WTC11 (cell line): ENCODE results near the gene DHRSX. TPM values are rescaled to one million over a fixed set of nuclear protein-coding genes. Genes with fewer than 3 reads are reported as not detected.

Experiments
- ATAC-seq: fragments of 200-7000 bp; cut with Tn5 transposase; 2 replicates; pipeline ENCODE4 v1.10.0; 2021; ENCODE audit warnings: mild to moderate bottlenecking, moderate library complexity
- CTCF ChIA-PET: fragments of 300-600 bp; sonication (Branson Sonifier 250); formaldehyde crosslinking; loops from one replicate; lab custom pipeline; 2021; ENCODE audit warnings: antibody characterized with exemption; lab: Charles Lee
- POLR2A ChIA-PET: fragments of 350-600 bp; sonication (Branson Sonifier 250); formaldehyde crosslinking; loops from one replicate; lab custom pipeline; 2021; ENCODE audit warnings: antibody characterized with exemption; lab: Charles Lee
- DNase-seq: peaks from one replicate; pipeline ENCODE4 v3.0.0; 2021; ENCODE audit warnings: low spot score
- H3K27ac Mint-ChIP-seq: 2 replicates; pipeline ENCODE4 v1.8.0; 2021; ENCODE audit warnings: mixed read lengths
- H3K27me3 Mint-ChIP-seq: 2 replicates; pipeline ENCODE4 v1.8.0; 2021; ENCODE audit warnings: low read depth, mild to moderate bottlenecking, moderate library complexity, mixed read lengths
- H3K36me3 Mint-ChIP-seq: 2 replicates; pipeline ENCODE4 v1.8.0; 2021; ENCODE audit warnings: mixed read lengths
- H3K4me1 Mint-ChIP-seq: 2 replicates; pipeline ENCODE4 v1.8.0; 2022; ENCODE audit warnings: mixed read lengths
- H3K4me3 Mint-ChIP-seq: 2 replicates; pipeline ENCODE4 v1.8.0; 2021; ENCODE audit warnings: mild to moderate bottlenecking, moderate library complexity, mixed read lengths
- H3K9me3 Mint-ChIP-seq: 2 replicates; pipeline ENCODE4 v1.8.0; 2021; ENCODE audit warnings: mixed read lengths
- ATF1 ChIP-seq: sonication (generic); formaldehyde crosslinking; IDR thresholded peaks from 2 replicates; pipeline ENCODE4 v1.8.1; 2023; ENCODE audit warnings: mild to moderate bottlenecking, moderate library complexity, missing genetic modification reagents
- CBFB ChIP-seq: sonication (generic); formaldehyde crosslinking; IDR thresholded peaks from 2 replicates; pipeline ENCODE4 v1.8.1; 2022; ENCODE audit warnings: mild to moderate bottlenecking, low read depth, missing genetic modification reagents
- CREM ChIP-seq: sonication (generic); formaldehyde crosslinking; IDR thresholded peaks from 2 replicates; pipeline ENCODE4 v1.8.1; 2022; ENCODE audit warnings: mild to moderate bottlenecking, missing genetic modification reagents, moderate library complexity
- ELF4 ChIP-seq: sonication (generic); formaldehyde crosslinking; IDR thresholded peaks from 2 replicates; pipeline ENCODE4 v1.8.1; 2022; ENCODE audit warnings: low read depth, mild to moderate bottlenecking, moderate library complexity, missing genetic modification reagents
- ERG ChIP-seq: fragments of 250-450 bp; sonication (Bioruptor Pico); IDR thresholded peaks from 2 replicates; pipeline ENCODE4 v1.8.0; 2021; ENCODE audit warnings: mild to moderate bottlenecking
- ESRRA ChIP-seq: sonication (generic); formaldehyde crosslinking; IDR thresholded peaks from 2 replicates; pipeline ENCODE4 v1.8.1; 2022; ENCODE audit warnings: mild to moderate bottlenecking, missing genetic modification reagents, borderline replicate concordance
- FOXP4 ChIP-seq: sonication (generic); formaldehyde crosslinking; IDR thresholded peaks from 2 replicates; pipeline ENCODE4 v1.8.0; 2022; ENCODE audit warnings: mild to moderate bottlenecking, missing genetic modification reagents
- GRHL2 ChIP-seq: fragments of 250-450 bp; sonication (Bioruptor Pico); IDR thresholded peaks from 2 replicates; pipeline ENCODE4 v1.8.0; 2022; ENCODE audit warnings: mild to moderate bottlenecking, moderate library complexity; ENCODE audit not compliant: insufficient replicate concordance, severe bottlenecking
- JUN ChIP-seq: sonication (generic); formaldehyde crosslinking; IDR thresholded peaks from 2 replicates; pipeline ENCODE4 v1.8.0; 2023; ENCODE audit warnings: mild to moderate bottlenecking, missing genetic modification reagents
- MYBL2 ChIP-seq: sonication (generic); formaldehyde crosslinking; IDR thresholded peaks from 2 replicates; pipeline ENCODE4 v1.8.1; 2023; ENCODE audit warnings: mild to moderate bottlenecking, moderate library complexity, missing genetic modification reagents
- PRDM15 ChIP-seq: sonication (generic); formaldehyde crosslinking; IDR thresholded peaks from 2 replicates; pipeline ENCODE4 v1.8.0; 2022; ENCODE audit warnings: missing genetic modification reagents
- RELA ChIP-seq: sonication (generic); formaldehyde crosslinking; IDR thresholded peaks from 2 replicates; pipeline ENCODE4 v1.8.1; 2022; ENCODE audit warnings: missing genetic modification reagents, mild to moderate bottlenecking, borderline replicate concordance
- RORB ChIP-seq: fragments of 250-450 bp; sonication (Bioruptor Pico); IDR thresholded peaks from 2 replicates; pipeline ENCODE4 v1.9.0; 2021; ENCODE audit warnings: mild to moderate bottlenecking
- SOX15 ChIP-seq: fragments of 250-450 bp; sonication (Bioruptor Pico); IDR thresholded peaks from 2 replicates; pipeline ENCODE4 v1.9.0; 2021; ENCODE audit warnings: mild to moderate bottlenecking
- STAT6 ChIP-seq: sonication (generic); formaldehyde crosslinking; conservative IDR thresholded peaks from 2 replicates; pipeline ENCODE4 v1.8.1; 2023; ENCODE audit warnings: mild to moderate bottlenecking, low read depth, missing genetic modification reagents, moderate library complexity
- TEAD1 ChIP-seq: sonication (generic); formaldehyde crosslinking; IDR thresholded peaks from 2 replicates; pipeline ENCODE4 v1.8.0; 2022; ENCODE audit warnings: mild to moderate bottlenecking, missing genetic modification reagents
- ZNF121 ChIP-seq: sonication (generic); formaldehyde crosslinking; IDR thresholded peaks from 2 replicates; pipeline ENCODE4 v1.8.0; 2023; ENCODE audit warnings: missing genetic modification reagents
- ZNF232 ChIP-seq: sonication (generic); formaldehyde crosslinking; IDR thresholded peaks from 2 replicates; pipeline ENCODE4 v1.8.0; 2022; ENCODE audit warnings: mild to moderate bottlenecking, missing genetic modification reagents
- ZNF423 ChIP-seq: fragments of 250-450 bp; sonication (Bioruptor Pico); IDR thresholded peaks from 2 replicates; pipeline ENCODE4 v2.1.2; 2022; ENCODE audit warnings: mild to moderate bottlenecking, moderate library complexity
- ZNF671 ChIP-seq: fragments of 250-450 bp; sonication (Bioruptor Pico); IDR thresholded peaks from 2 replicates; pipeline ENCODE4 v1.8.0; 2021; ENCODE audit warnings: mild to moderate bottlenecking
- total RNA-seq: library from RNA; stranded (reverse); gene quantifications from 3 replicates; pipeline ENCODE4 v1.2.3, GENCODE V29; 2021
- TF ChIP-seq, protein P1 (sequence below): sonication (generic); formaldehyde crosslinking; IDR thresholded peaks from 2 replicates; pipeline ENCODE4 v1.8.1; 2022; ENCODE audit warnings: mild to moderate bottlenecking, moderate library complexity, missing genetic modification reagents
- TF ChIP-seq, protein P2 (sequence below): fragments of 250-450 bp; sonication (Bioruptor Pico); IDR thresholded peaks from 2 replicates; pipeline ENCODE4 v1.9.0; 2021; ENCODE audit warnings: moderate library complexity, mild to moderate bottlenecking, inconsistent platforms, borderline replicate concordance

The DHRSX gene
- total RNA-seq, 1 experiment from 2014 or later: 28.2 TPM

GRCh38 chrX:2192584-2193272 lies 308.0 kb downstream of the DHRSX start (continued):
- TF ChIP-seq GRHL2 (CRISPR knock-in tag) (no peak), ATF1 (no peak), JUN (no peak), CBFB (CRISPR knock-in tag) (no peak), RELA (CRISPR knock-in tag) (no peak), ZNF423 (CRISPR knock-in tag) (no peak), MYBL2 (no peak), ZNF232 (CRISPR knock-in tag) (no peak), STAT6 (CRISPR knock-in tag) (no peak), FOXP4 (CRISPR knock-in tag) (no peak)

DNA sequence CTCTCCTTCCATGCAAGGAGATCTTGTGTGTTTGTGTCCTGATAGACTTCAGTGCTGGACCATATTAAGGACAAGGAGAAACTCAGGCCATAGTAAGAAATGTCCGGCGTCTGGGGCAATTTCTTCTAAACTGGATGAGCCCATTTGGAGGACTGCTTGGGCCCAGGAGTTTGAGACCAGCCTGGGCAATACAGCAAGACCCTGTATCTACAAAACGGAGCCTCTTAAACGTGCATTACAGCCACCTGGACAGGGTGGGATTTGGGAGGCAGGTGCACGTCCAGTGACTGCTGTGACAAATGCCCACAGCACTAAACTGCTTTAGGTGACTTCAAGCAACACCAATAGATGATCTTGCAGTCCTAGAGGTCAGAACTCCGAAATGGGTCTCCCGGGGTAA lies 311.9 kb downstream of the DHRSX start:
- TF ChIP-seq ZNF121 (CRISPR knock-in tag) (peak; percentile 94), ELF4 (CRISPR knock-in tag) (no peak)
- TF ChIP-seq, all 79 proteins: peak for 1
- Mint-ChIP-seq H3K27me3 (no peaks in the 10 kb centered on the region), H3K4me3 (peak overlapping the region; percentile 44), H3K9me3 (peaks cover 12% of the 10 kb centered on the region), H3K4me1 (peaks cover 24% of the 10 kb centered on the region), H3K36me3 (peaks cover 9% of the 10 kb centered on the region), H3K27ac (no peak overlapping the region)
- DNase-seq (no peak), ATAC-seq (no peak)
- ChIA-PET CTCF (no interaction called here), POLR2A (no interaction called here)

DNA sequence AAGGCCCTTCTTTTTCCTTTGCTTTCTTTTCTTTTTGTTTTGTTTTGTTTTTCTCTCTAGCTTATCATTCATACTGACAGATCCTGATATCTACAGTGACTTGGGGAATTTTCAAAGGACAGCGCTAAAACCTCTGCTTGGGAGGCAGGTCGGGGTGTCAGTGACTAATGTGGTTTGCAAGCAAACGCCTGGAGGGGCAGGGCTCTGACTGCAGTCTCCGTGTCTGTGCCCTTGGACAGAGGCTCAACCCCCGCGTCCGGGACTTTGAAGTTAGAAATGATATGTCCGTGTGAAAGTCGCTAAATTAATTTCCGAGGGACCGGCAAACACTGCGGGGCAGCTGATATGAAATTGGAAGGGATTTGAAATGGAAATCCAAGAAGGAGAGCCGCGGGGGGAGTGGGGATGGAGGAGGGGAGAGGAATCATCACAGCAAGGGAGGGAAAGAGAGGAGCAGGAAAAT lies 312.4 kb downstream of the DHRSX start:
- DNase-seq: no peak
- ChIA-PET CTCF (no interaction called here), POLR2A (no interaction called here)
- ATAC-seq: peak; percentile 73
- H3K27ac Mint-ChIP-seq: no peak overlapping the region
- H3K4me3 Mint-ChIP-seq: peak overlapping the region; percentile 44
- peaks cover 23% of the 10 kb centered on the region for H3K4me1 Mint-ChIP-seq
- peaks cover 9% of the 10 kb centered on the region for H3K36me3 Mint-ChIP-seq
- H3K27me3 Mint-ChIP-seq: no peaks in the 10 kb centered on the region
- H3K9me3 Mint-ChIP-seq: peaks cover 12% of the 10 kb centered on the region
- TF ChIP-seq PRDM15: no peak
- TF ChIP-seq TEAD1: no peak
- TF ChIP-seq CBFB (CRISPR knock-in tag): no peak
- no peak for TF ChIP-seq CREM (CRISPR knock-in tag)
- TF ChIP-seq RORB (CRISPR knock-in tag): no peak
- no peak for TF ChIP-seq ESRRA (CRISPR knock-in tag)
- no peak for TF ChIP-seq ERG (CRISPR knock-in tag)
- TF ChIP-seq, protein P1, sequence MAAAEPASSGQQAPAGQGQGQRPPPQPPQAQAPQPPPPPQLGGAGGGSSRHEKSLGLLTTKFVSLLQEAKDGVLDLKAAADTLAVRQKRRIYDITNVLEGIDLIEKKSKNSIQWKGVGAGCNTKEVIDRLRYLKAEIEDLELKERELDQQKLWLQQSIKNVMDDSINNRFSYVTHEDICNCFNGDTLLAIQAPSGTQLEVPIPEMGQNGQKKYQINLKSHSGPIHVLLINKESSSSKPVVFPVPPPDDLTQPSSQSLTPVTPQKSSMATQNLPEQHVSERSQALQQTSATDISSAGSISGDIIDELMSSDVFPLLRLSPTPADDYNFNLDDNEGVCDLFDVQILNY (CRISPR knock-in tag): no peak
- TF ChIP-seq GRHL2 (CRISPR knock-in tag): no peak
- no peak for TF ChIP-seq ELF4 (CRISPR knock-in tag)
- no peak for TF ChIP-seq SOX15 (CRISPR knock-in tag)
- TF ChIP-seq ZNF671 (CRISPR knock-in tag): no peak
- TF ChIP-seq, protein P2, sequence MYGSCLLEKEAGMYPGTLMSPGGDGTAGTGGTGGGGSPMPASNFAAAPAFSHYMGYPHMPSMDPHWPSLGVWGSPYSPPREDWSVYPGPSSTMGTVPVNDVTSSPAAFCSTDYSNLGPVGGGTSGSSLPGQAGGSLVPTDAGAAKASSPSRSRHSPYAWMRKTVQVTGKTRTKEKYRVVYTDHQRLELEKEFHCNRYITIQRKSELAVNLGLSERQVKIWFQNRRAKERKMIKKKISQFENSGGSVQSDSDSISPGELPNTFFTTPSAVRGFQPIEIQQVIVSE (CRISPR knock-in tag): no peak
